Cardiac septum (tissue), 1 donor: ENCODE data around the gene SLC22A15. TPM values are rescaled to one million over a fixed set of nuclear protein-coding genes. Genes with fewer than 3 reads are reported as not detected.

Source experiments
- total RNA-seq: library from RNA; stranded (reverse); fragmentation: NEBNext Ultra II Directional; extraction: Animal tissue kit (Norgen Biotek cat#: 25700); gene quantifications from one replicate; pipeline ENCODE4 v1.2.1, GENCODE V29; 2021
- donor health status: DM: no; HTN: no; CAD: no.

SLC22A15 gene
- total RNA-seq, 1 donor from 2014 or later = 9.8 TPM

Other genes with a start within 250 kb of the SLC22A15 start
- 1,254 TPM for gene CASQ2, start 207.8 kb upstream of the SLC22A15 start, total RNA-seq
- gene NHLH2, start 135.4 kb upstream of the SLC22A15 start, total RNA-seq = 0.22 TPM
- not detected for gene MAB21L3, start 134.9 kb downstream of the SLC22A15 start, total RNA-seq